MG63 (cell line): ENCODE measurements around the gene TCP1. TPM values are rescaled to one million over a fixed set of nuclear protein-coding genes. Genes with fewer than 3 reads are reported as not detected.

Source experiments
- DNase-seq: peaks from one replicate; pipeline ENCODE4 v3.0.0-alpha.2; 2020
- H3K27me3 ChIP-seq: fragments of 250-450 bp; sonication (Bioruptor Pico); 2 replicates; pipeline ENCODE4 v1.5.1; 2020; ENCODE audit warnings: mild to moderate bottlenecking, moderate library complexity
- H3K36me3 ChIP-seq: fragments of 250-450 bp; sonication (Bioruptor Pico); 2 replicates; pipeline ENCODE4 v1.5.1; 2020; ENCODE audit warnings: mild to moderate bottlenecking, moderate library complexity
- H3K4me3 ChIP-seq: fragments of 250-450 bp; sonication (Bioruptor Pico); 2 replicates; pipeline ENCODE4 v1.5.1; 2020; ENCODE audit warnings: mild to moderate bottlenecking, moderate library complexity
- H3K9me3 ChIP-seq: fragments of 250-450 bp; sonication (Bioruptor Pico); 2 replicates; pipeline ENCODE4 v1.5.1; 2020; ENCODE audit warnings: mild to moderate bottlenecking, moderate library complexity
- total RNA-seq: library from RNA; depleted of rRNA; stranded (reverse); fragments of >200 nt; shearing (Covaris generic); gene quantifications from 2 replicates; pipeline ENCODE4 v1.2.3, GENCODE V29; 2014; ENCODE audit warnings: low replicate concordance; rRNA removed

TCP1 gene
- total RNA-seq, 1 experiment from 2014 or later = 229 TPM

- Histone ChIP-seq H3K27me3 (no peaks in the 10 kb centered on the region), H3K4me3 (peak overlapping the region; percentile 99), H3K9me3 (no peaks in the 10 kb centered on the region), H3K36me3 (peaks cover 39% of the 10 kb centered on the region)
- DNase-seq = no peak
Measured at GRCh38 chr6:159729598-159730331, 59.6 kb downstream of the TCP1 start.

GRCh38 chr6:159728531-159728964, 60.9 kb downstream of the TCP1 start:
- no peaks in the 10 kb centered on the region for H3K9me3 ChIP-seq
- no peaks in the 10 kb centered on the region for H3K27me3 ChIP-seq
- H3K4me3 ChIP-seq = peak overlapping the region; percentile 99
- no peak for DNase-seq
- peaks cover 44% of the 10 kb centered on the region for H3K36me3 ChIP-seq

Other genes with a start within 250 kb of the TCP1 start
- 33.0 and 51.1 TPM in 2 replicates for gene SOD2, start 96.4 kb downstream of the TCP1 start, total RNA-seq
- 65.3 and 94.1 TPM in 2 replicates for gene WTAP, start 62.1 kb downstream of the TCP1 start, total RNA-seq
- gene ACAT2, start 27.6 kb downstream of the TCP1 start, total RNA-seq = 33.7 and 45.2 TPM in 2 replicates
- 129 and 143 TPM in 2 replicates for gene MRPL18, start 865 bp upstream of the TCP1 start, total RNA-seq
- gene PNLDC1, start 10.7 kb upstream of the TCP1 start, total RNA-seq = not detected in 2 replicates
- gene MAS1, start 101.4 kb upstream of the TCP1 start, total RNA-seq = not detected in 2 replicates
- gene IGF2R, start 179.5 kb upstream of the TCP1 start, total RNA-seq = 33.4 and 35.9 TPM in 2 replicates